Pulmonary artery endothelial cell (primary cell): ENCODE results near the gene EPHA3. TPM values are rescaled to one million over a fixed set of nuclear protein-coding genes. Genes with fewer than 3 reads are reported as not detected.

Source experiments
- DNase-seq: peaks from one replicate; pipeline ENCODE4 v3.0.0-alpha.2; 2011; ENCODE audit warnings: low read depth, low spot score
- total RNA-seq: library from RNA; depleted of rRNA; stranded (reverse); fragments of >200 nt; gene quantifications from 2 replicates; pipeline ENCODE4 v1.2.3, GENCODE V29; 2014

Gene EPHA3
- total RNA-seq, 1 donor from 2014 or later, result not detected

DNA sequence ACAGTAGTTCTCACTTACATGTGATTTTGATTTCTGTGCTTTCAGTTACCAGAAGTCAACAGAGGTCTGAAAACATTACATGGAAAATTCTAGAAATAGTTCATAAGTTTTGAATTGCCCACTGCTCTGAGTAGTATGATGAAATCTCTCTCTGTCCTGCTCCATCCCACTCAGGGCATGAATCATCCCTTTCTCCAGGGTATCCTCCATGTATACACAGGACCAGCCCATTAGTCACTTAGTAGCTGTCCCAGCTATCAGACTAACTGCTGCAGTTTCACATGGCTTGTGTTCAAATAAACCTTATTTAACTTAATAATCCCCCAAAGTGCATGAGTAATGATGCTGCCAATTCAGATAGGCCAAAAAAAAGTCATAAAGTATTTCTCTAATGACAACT is 38.6 kb downstream of the EPHA3 start:
- DNase-seq, result no peak

GRCh38 chr3:89154416-89154815 is 47.0 kb downstream of the EPHA3 start:
- no peak for DNase-seq

DNA sequence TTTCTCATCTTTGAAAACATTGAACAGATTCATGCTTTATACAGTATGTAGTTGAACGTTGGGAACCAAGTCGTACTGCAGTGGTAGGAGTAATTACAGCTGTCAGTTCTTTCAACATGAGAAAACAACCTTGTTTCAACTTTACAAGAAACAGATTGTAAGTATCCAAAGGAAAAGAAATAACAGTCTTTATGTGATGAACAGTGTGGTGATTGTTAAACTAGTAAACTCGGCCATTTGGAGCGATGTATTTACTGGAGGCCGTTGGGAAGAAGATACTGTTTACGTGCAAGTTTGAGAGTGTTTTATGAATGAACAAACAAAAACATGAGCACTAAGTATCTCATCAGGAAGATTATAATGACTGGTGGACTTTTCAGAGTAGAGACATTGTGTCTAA is 48.4 kb downstream of the EPHA3 start:
- no peak for DNase-seq

GRCh38 chr3:89157575-89157974 is 50.2 kb downstream of the EPHA3 start:
- no peak for DNase-seq

DNA sequence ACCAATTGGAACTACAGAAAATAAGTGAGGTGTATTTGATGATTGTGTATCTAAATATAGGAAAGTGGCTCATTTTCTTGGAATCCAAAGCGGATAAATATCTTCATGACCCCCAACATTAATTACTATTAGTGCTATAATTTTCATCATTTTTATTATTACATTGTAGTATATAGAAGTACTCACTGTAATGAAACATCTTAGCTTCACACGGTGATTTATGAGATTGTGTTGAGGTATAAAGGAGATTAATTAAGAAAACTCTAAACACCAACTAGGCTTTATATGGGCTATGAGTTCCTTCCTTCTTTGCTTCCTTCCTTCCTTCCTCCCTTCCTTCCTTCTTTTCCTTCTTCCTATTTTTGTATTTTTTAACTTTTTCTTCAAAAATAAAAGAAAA is 52.2 kb downstream of the EPHA3 start:
- no peak for DNase-seq

DNA sequence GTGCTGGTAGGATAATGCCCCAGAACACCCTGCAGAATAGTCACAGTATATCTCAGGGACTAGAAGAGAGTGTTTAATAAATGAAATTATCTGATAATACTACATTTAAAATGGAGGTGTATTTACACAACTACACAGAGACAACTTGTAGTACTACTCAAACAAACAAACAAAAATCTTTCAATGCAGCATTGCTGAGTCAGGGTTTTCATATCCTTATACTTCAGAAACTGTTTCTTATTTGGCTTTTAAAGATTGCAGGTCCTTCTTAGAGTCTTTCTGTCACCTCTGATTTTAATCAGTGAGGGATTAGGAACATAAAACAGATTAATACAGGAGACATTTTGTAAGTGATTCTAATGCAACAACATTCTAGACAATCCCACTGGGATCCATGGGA is 57.4 kb downstream of the EPHA3 start:
- no peak for DNase-seq

GRCh38 chr3:89165636-89166263 is 58.3 kb downstream of the EPHA3 start:
- no peak for DNase-seq

GRCh38 chr3:89171687-89172545 is 64.5 kb downstream of the EPHA3 start:
- DNase-seq, result no peak

- no peak for DNase-seq
These were observed 66.1 kb downstream of the EPHA3 start for GRCh38 chr3:89173546-89173945.

DNA sequence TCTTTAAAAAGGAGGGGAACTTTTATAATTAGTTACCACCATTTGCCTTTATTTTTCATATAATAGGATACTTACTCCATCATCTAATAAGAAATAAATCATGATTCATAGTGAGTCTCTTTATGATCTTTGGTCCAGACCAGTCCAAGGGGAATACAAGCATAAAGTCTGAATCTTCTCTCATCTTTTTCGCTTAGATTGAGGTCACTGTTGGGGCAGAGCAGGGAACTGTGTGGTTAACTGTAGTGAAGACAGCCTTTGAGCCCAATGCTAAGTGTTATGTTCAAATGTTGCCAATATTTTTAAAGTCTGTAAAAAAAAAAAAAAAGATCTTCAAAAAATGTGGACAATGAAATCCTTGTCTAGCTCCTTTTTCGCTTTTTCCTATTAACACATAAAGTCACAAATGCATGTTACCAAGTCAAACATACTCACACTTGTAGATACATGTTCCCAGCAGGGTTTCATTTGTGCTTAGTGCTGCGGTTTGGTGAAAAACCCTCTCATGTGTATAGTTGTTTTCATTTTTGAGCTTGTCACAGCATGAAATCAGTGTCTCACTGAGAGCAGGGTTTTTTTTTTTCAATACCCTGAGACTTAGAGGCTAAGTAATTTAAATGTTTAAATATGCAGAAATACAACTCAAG is 72.1 kb downstream of the EPHA3 start:
- DNase-seq, result no peak

DNA sequence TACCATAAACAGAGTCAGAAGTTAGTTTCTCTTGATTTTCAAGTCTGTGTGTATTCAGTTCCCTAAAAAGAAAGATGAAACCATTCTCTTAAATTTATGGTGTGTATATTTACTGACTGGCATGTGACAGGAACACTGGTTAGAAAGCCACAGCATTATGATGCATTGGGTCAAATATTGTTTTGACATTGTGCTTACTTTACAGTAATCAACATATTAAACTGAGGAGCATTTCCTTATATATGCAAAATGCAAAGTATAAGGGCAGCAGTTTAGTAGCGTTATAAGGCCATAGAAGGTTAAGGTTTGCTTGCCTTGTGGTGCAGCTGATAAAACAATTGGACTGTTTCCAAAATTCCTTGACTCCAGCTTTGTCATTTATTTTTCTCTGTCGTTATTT is 72.9 kb downstream of the EPHA3 start:
- DNase-seq, result no peak

- no peak for DNase-seq
These were observed 74.6 kb downstream of the EPHA3 start for GRCh38 chr3:89182056-89182455.

GRCh38 chr3:89184151-89184995 is 77.0 kb downstream of the EPHA3 start:
- DNase-seq, result no peak

DNA sequence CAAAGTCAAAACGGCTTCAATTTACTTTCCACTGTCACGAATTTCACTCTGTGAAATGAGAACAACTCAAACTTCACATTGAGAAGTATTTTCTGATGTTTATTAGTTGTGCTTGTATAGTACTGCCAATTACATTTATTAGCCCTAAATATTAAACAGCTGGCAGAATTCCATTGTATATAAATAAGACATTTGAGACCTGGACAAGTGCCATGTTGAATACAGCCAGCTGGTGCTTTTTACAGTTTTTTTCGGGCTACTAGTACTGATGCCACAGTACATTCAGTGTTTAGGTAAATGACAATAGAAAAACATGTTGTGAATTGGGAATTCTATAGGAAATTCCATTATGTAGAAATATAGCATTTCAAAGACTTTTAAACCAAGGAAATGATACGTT is 79.0 kb downstream of the EPHA3 start:
- no peak for DNase-seq

GRCh38 chr3:89198591-89198990 is 91.2 kb downstream of the EPHA3 start:
- DNase-seq, result no peak

DNA sequence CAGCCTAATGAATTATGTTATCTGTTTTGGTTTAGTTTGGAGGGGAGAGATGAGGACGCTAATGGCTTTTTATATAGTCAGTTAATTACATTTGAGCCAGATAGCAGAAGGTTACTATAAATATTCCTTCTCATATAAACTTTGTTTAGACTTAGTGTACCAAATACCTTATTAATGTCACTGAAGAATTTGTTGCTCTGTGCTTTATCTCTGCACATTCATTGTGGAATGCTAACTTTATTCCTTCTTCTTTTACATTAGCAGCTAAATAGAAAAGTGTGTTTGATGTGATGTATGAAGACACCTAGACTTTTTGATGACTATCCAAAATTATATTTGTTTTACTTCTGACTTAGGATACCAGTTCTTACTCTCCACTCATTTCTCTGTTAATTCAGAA is 105.2 kb downstream of the EPHA3 start:
- no peak for DNase-seq

DNA sequence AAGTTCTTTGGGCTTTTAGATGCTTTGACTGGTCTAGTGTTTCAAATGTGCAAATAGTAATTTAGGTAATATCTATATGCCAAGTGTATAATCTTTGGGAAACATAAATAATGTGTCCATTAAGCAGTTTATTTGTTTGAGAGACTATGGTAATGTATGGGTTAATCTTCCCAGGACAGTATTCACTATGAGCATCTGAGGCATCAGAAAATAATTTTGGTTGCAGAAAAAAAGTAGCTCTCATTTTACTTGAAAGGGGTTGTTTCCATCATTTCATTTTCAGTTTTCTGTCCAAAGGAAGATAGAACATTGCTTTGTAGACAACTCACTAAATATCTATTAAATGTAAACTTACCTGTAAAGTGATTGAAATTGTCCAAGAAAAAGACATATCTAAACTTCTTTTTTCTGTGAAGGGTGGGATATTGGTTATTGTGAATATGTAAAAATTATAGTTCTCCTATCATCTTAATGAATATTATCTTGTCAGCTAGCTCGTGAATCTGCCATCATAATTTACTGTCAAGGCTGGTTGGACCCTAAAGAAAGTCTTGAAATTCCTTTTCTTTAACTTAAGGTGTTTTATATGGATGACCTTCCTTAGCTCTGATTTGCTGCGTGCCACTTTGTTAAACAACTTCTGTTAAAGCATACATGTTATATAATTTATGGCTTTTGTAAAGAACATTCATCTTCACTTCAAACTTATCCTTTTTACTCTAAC is 108.8 kb downstream of the EPHA3 start:
- no peak for DNase-seq

DNA sequence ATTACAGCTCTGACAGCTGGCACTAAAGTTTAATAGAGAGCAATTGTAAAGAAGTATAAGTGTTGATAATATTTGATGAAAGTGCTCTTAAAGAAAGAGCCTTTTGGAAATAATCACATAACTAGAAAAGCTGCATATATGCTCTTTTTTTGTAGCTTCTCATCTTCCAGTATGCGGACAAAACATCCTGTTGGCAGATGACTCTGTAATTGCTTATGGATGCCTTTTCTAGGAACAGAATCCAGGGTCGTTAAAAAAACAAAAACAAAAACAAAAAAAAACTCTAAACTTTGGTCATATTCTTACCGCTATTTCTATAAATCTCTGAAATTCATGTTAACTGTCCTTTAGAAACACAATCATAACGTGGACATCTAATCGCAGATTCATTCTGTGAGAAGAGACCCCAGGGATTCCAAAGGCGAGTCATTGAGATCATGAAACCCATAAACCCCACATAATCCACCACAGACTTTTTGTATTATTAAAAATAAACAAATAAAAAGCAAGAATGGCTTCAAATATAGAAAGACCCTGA is 109.8 kb downstream of the EPHA3 start:
- no peak for DNase-seq

DNA sequence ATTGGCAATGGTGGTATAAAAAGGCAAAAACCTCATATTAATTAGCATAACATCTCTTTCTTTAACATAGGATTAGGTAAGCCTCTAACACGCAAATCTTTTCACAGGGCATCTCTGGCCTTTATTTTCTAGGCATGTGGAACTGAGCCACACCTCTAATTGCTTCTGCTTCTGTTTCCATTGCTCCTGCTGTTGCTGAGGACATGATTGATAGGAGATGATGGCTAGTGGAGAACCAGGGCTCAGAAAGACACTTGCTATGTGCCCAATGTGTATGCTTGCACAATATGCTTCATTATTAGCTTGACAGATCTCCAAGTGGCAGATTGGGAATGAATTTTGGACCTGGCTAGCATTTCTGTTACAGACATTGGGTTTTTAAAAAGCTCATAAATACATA is 114.5 kb downstream of the EPHA3 start:
- DNase-seq, result no peak

DNA sequence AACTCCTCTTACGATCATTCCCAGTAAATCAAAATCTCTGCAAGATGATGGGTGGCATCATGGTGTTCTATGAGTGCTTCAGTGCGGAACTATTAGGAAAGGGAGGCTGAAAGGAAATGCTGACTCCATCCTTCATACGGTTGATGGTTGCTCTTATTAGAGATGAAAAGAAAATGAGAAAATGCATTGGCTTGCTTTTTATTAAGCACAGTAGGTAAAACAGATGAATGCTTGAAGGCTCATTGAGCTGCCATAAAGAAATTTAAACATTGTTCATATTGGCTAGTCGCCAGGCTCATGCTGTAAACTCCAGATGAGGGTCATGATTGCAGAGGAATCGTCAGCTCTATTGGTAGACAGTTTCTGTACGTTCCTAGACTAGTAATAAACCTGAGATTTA is 115.8 kb downstream of the EPHA3 start:
- DNase-seq, result no peak

DNA sequence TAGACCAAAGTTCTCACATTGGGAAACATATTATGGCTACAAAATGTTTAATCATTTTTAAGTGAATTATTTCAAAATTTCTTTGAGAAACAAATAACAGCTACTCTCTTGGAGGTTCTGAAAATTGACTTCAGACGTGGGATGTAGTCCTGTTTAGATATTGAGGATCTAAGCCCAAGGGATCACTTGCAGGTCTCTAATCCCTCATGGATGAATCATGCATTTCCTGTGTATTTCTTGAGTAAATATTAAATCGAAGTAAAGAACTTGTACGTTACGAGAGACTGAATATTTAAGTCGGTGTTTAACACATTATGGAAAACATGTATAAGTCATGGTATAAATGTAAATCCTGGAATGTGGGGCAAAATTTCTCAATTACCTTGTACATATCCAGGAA is 119.8 kb downstream of the EPHA3 start:
- no peak for DNase-seq
